ENCODE data around the gene BCKDK. TPM values are rescaled to one million over a fixed set of nuclear protein-coding genes. Genes with fewer than 3 reads are reported as not detected.

BCKDK gene
- total and polyA plus RNA-seq, 2 of the 13 experiments (the other 11 are each of a cell fraction or from before 2014, with no cell fraction given) = 24.9 to 42.6 TPM

DNA sequence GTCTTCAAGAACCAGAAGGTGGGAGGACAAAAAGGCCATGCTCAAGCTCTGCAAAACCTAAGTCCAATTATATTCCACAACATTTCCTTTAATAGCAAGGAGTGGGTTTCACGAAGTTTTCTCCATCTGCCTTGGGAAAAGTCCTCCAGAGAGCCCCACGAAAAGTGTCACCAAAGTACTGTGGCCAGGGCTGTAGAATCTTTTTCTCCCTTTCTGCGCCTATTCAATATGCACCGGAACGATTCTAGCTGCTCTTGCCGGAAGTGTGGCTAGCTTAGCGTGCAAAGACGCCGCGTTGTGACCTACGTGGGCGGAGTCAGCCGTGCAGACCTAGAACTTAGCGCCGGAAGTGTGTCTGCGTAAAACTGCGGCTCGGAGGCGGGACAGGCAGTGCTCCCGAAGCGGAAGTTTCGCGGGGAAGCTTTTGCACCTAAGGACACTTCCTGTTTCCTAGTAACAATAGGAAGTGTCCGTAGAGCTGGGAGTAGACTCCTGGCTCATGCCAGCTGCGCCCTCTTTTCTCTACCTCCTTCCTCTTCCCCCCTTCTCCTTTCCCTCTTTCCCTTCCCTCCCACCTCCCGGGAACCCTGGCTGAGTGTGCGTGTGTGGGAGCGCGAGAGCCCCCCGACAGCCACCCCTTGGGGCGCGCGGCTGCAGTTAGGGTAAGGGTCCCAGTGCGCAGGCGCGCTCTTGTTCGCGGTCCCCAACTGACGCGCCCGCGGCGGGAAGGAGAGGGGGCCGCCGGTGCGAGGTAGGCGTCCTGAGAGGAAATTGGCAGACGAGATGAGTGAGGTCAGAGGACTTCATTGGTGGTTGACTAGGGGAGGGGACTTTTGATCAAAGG is 34.0 kb upstream of the BCKDK start, which contains the start of the genes ZNF646 and ZNF668 (continued):
- peak; percentile 87 for TF ChIP-seq AGO1 (IDR thresholded peaks at IDR 0.05; ENCODE audit: low read depth, low read length, poor library complexity, severe bottlenecking)
- no peak for TF ChIP-seq ZNF564 (CRISPR knock-in tag; IDR thresholded peaks at IDR 0.05)
- TF ChIP-seq TCF12 (IDR thresholded peaks at IDR 0.05) = no peak
- peak; percentile 31; the same call in 1 of the 2 replicates for TF ChIP-seq TCF12 (CRISPR knock-in tag; IDR thresholded peaks at IDR 0.05)
- TF ChIP-seq, protein P1, sequence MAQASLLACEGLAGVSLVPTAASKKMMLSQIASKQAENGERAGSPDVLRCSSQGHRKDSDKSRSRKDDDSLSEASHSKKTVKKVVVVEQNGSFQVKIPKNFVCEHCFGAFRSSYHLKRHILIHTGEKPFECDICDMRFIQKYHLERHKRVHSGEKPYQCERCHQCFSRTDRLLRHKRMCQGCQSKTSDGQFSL (CRISPR knock-in tag; IDR thresholded peaks at IDR 0.05) = peak; percentile 49; the same call in 1 of the 2 replicates
- TF ChIP-seq ZNF333 (CRISPR knock-in tag; IDR thresholded peaks at IDR 0.05; ENCODE audit: borderline replicate concordance) = peak; percentile 75; the same call in 1 of the 2 replicates
- TF ChIP-seq SSRP1 (CRISPR knock-in tag; IDR thresholded peaks at IDR 0.05) = no peak
- peak; percentile 90 for TF ChIP-seq HNRNPK (IDR thresholded peaks at IDR 0.05; ENCODE audit: low read depth, low read length, poor library complexity, severe bottlenecking)
- no peak for TF ChIP-seq ARNT (IDR thresholded peaks at IDR 0.05)
- TF ChIP-seq, protein P2, sequence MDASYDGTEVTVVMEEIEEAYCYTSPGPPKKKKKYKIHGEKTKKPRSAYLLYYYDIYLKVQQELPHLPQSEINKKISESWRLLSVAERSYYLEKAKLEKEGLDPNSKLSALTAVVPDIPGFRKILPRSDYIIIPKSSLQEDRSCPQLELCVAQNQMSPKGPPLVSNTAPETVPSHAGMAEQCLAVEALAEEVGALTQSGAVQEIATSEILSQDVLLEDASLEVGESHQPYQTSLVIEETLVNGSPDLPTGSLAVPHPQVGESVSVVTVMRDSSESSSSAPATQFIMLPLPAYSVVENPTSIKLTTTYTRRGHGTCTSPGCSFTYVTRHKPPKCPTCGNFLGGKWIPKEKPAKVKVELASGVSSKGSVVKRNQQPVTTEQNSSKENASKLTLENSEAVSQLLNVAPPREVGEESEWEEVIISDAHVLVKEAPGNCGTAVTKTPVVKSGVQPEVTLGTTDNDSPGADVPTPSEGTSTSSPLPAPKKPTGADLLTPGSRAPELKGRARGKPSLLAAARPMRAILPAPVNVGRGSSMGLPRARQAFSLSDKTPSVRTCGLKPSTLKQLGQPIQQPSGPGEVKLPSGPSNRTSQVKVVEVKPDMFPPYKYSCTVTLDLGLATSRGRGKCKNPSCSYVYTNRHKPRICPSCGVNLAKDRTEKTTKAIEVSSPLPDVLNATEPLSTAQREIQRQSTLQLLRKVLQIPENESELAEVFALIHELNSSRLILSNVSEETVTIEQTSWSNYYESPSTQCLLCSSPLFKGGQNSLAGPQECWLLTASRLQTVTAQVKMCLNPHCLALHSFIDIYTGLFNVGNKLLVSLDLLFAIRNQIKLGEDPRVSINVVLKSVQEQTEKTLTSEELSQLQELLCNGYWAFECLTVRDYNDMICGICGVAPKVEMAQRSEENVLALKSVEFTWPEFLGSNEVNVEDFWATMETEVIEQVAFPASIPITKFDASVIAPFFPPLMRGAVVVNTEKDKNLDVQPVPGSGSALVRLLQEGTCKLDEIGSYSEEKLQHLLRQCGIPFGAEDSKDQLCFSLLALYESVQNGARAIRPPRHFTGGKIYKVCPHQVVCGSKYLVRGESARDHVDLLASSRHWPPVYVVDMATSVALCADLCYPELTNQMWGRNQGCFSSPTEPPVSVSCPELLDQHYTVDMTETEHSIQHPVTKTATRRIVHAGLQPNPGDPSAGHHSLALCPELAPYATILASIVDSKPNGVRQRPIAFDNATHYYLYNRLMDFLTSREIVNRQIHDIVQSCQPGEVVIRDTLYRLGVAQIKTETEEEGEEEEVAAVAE (CRISPR knock-in tag; IDR thresholded peaks at IDR 0.05; ENCODE audit: borderline replicate concordance) = 0 out of 2 replicates have a peak, but pooled peaks have one; percentile 73
- 0 out of 2 replicates have a peak, but pooled peaks have one; percentile 19 for TF ChIP-seq HNRNPL (IDR thresholded peaks at IDR 0.05; ENCODE audit: low read depth, low read length)
- TF ChIP-seq MAFK (conservative IDR thresholded peaks at IDR 0.05 in 1 of 2, IDR thresholded peaks at IDR 0.05 in 1 of 2; ENCODE audit: low read length in 2 of 2) = no peak
- TF ChIP-seq ZNF749 (CRISPR knock-in tag; IDR thresholded peaks at IDR 0.05; ENCODE audit: borderline replicate concordance) = no peak
- TF ChIP-seq, protein P3, sequence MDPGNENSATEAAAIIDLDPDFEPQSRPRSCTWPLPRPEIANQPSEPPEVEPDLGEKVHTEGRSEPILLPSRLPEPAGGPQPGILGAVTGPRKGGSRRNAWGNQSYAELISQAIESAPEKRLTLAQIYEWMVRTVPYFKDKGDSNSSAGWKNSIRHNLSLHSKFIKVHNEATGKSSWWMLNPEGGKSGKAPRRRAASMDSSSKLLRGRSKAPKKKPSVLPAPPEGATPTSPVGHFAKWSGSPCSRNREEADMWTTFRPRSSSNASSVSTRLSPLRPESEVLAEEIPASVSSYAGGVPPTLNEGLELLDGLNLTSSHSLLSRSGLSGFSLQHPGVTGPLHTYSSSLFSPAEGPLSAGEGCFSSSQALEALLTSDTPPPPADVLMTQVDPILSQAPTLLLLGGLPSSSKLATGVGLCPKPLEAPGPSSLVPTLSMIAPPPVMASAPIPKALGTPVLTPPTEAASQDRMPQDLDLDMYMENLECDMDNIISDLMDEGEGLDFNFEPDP (CRISPR knock-in tag; conservative IDR thresholded peaks at IDR 0.05) = peak; percentile 60; the same call in 1 of the 2 replicates
- TF ChIP-seq, protein P4, sequence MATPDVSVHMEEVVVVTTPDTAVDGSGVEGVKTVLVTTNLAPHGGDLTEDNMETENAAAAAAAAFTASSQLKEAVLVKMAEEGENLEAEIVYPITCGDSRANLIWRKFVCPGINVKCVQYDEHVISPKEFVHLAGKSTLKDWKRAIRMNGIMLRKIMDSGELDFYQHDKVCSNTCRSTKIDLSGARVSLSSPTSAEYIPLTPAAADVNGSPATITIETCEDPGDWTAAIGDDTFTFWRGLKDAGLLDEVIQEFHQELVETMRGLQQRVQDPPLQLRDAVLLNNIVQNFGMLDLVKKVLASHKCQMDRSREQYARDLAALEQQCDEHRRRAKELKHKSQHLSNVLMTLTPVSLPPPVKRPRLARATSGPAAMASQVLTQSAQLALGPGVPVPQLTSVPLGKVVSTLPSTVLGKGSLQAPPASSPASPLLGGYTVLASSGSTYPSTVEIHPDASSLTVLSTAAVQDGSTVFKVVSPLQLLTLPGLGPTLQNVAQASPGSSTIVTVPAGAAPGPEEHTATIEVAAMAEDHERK (CRISPR knock-in tag; IDR thresholded peaks at IDR 0.05; ENCODE audit: low read depth) = peak; percentile 97
- peak; percentile 45 for TF ChIP-seq TBL1XR1 (IDR thresholded peaks at IDR 0.05; ENCODE audit: borderline replicate concordance, low read length, partially characterized antibody)
- TF ChIP-seq ZNF766 (CRISPR knock-in tag; IDR thresholded peaks at IDR 0.05; ENCODE audit: borderline replicate concordance) = no peak; the same call in 1 of the 2 replicates
- TF ChIP-seq ZNF569 (CRISPR knock-in tag; IDR thresholded peaks at IDR 0.05; ENCODE audit: borderline replicate concordance) = no peak
- TF ChIP-seq MED1 (CRISPR knock-in tag; IDR thresholded peaks at IDR 0.05) = no peak; the same call in 1 of the 2 replicates
- TF ChIP-seq EZH2 (conservative IDR thresholded peaks at IDR 0.05; ENCODE audit: low read depth, low read length) = no peak
- TF ChIP-seq ZBTB1 (CRISPR knock-in tag; IDR thresholded peaks at IDR 0.05; ENCODE audit: borderline replicate concordance) = no peak
- no peak for TF ChIP-seq TBP (CRISPR knock-in tag; IDR thresholded peaks at IDR 0.05)
